Bone marrow (tissue), 2 donors: ENCODE results near the gene LHX2.

Source experiments
- DNase-seq, 2 donors: peaks; one replicate each; lab custom pipeline; 2025; lab: John Stamatoyannopoulos, UW

The LHX2 gene

DNA sequence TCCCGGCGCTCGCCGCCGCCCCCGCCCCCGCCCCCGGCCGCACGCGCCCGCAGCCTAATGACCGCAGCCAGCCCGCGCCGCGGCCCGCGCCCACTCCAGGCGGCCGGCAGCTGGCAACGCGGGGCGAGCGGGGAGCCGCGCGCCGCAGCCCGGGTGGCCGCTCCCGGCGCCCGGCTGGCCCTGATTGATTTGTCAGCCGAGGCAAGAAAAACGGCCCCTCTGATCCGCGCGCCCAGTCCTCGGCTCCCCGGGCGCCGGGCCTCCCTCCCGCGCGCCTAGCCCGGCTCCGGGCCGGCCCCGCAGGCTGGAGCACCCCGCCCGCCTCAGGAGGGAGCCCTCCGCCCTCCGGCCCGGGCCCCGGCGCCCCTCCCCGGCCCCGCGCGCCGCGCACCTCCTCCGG is 11.9 kb upstream of the LHX2 start:
- DNase-seq = no peak

DNA sequence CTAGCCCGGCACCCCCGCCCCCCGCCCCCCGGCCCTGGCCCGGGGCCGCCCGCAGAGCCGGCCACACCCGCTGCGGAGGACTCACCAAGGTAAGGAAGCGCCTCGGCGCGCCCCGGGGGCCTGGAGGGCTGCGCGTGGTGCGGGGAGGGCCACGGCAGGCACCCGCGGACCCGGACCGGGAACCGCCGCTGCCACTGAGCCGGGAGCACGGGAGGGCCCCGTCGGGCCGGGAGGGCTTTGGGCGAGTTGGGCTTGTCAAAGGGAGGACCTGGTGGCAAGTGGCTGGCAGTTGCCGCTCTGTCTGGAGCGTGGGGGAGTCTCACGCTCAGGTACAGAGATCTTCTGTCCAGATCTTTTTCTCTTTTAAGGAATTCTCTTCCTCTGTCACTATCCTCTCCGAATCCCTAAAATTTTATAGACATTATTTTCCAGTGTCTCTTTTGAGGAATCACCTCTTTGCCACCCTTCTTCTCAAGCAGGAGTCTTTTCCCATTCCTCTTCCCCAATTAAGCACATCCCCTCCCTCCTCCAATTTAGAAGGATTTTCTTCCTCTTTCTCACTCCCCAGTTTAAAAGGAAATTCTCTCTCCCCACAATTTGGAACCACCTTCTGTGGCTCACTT is 11.3 kb upstream of the LHX2 start:
- DNase-seq = no peak

DNA sequence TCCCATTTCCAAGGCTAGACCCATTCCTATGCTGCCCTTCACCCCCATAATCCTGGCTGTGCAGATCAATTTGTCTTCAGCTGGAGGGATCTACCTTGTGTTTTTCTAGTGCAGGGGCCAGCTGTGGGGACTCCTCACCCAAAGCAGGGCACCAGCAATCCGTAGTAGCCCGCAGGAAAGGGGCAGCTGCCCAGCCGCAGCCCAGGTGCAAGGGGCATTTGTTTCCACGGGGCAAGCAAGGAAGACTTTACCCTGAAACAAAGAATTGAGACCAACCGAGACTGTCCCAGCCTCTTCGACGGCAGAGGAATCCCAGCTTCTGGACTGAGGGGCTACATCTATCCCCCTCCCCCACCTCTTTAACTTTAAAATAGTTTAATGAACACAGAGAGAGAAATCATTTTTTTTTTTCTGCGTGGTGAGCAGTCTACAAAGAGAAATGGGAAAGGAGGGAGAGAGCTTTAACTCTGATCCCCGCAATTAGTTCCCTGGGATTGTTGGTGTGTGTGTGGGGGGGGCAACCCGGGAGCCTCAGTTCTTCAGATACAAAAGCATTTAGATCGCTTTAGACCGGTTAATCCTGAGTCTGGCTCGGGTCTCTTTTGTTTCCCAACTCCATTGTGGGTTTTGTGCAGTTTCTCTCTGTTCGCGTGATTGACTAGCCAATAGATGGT is 10.6 kb upstream of the LHX2 start:
- no peak for DNase-seq

DNA sequence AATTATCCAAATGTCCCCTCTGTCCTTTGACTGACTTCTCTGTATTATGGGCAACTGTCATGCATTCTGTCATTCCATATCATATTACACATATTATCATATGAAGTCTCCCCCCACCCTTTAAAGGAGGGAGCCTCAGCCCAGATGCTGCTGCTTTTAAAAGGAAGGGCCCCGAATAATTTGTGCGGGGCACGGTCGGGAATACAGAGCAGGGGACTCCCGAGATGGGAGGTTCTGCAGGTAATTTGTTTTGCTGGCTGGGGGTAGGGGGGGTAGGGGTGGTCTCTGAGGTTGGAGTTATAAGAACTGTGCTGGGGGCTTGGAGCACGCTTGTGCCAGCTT is 10.1 kb upstream of the LHX2 start:
- no peak for DNase-seq

DNA sequence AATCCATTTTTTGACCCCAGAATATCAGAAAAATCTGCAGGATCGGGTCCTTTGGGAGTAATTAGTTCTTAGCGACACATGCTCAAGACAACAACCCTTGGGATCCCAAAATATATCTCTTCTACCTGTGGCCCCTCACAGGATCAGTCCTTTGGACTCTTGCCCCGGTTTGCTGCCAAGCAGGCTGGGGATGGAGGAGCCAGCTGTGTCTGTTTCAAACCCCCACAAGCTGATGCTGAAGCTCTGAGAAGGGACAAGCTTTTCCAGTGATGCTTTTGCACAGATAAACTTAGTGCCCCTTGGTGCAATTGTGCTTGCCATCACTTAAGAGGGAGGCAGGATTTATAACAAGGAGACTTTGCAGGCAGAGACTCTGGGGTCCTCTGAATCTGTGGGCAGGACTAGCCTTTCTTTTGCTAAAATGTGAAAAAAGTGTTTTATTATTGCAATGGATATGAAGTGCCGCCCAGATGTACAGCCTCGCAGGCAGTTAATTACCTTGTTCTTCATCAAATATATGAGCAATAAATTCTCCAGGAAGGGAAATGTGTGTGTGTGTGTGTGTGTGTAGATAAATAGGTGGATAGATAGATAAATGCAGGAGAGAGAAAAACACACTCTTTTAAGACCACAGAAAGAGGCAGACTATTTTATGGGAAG is 9.6 kb upstream of the LHX2 start:
- no peak for DNase-seq

DNA sequence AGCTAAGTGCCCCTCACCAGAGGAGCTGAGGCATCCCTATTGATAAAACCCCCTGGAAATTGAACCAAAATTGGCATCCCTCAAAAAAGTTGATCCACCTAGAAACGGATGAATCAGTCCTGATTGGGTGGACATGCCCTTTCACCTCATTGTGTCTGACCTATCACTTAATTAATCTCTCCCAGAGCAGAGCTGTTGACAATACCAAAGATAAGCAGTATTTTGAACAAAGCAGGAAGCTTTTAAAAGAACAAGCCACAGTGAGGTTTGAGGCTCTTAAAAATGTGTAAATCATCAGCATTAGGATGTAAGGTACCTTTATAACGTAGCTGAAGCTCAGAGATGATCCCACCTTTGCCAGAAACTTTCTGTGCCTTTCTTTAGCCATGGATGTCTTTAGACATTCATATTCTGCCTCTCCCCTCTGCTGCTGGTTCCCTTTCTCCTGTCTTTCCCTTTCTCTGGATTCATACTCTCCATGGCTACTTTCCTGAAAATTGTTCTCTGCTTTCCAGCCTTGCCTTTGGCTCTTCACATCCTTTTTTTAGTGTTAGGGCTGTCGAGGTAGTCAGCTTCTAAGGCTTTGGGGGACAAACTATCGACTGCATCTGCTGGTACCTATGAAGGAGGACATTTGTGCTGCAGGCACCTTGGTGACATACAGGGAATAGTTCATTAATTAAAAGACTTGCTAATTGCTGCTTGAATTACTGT is 7.8 kb upstream of the LHX2 start:
- no peak for DNase-seq

DNA sequence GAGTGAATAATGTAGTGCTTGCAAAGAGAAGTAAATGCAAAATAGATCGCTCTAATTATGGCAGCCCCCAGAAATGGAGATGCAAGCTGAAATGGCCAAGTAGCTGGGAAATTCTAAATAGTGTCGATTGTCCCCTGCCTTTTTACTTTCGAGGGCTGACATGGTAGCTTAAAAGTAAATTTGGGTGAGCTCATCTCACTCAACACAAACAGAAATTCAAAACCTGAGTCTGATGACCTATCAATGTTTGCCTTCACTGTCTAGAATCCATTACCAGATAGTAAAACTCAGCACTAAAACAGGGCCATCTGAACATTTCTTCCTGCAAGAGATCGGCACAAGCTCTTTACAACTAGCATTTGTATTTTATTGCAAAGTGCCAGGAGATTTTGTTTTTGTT is 7.0 kb upstream of the LHX2 start:
- no peak for DNase-seq

DNA sequence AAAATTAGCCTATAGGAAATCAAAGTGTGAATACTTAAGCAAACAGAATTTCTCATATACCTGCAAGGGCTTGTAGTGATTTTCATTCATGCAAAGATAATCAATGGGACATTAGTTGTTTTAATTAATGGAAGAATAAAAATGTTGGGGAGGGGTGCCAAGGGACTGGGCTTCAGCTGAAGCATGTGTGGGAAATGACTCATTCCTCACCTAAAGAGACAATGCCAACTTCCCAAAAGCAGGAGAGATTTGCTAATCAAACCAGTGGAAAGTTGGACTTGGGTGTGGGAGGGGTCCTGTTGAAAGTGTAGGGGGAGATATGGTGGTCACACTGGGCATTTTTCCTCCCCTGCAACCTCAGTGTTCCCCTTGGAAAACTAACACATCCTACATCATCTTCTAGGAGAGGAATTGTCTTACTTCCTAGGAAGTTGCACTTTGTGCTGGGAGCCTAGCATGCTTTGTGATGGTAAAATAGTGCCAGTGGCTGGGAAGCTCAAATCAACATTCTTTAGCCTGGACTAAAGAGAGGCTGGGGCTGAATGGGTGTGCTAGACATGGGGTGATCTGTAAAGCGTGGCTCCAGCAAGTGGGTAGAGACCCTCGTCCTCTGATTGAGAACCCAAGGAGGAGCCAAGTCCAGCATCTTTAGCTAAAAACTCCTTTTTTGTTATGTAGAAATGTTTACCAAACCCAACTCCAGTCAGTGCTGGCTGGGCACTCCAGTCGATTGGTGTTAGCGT is 6.4 kb upstream of the LHX2 start:
- no peak for DNase-seq

DNA sequence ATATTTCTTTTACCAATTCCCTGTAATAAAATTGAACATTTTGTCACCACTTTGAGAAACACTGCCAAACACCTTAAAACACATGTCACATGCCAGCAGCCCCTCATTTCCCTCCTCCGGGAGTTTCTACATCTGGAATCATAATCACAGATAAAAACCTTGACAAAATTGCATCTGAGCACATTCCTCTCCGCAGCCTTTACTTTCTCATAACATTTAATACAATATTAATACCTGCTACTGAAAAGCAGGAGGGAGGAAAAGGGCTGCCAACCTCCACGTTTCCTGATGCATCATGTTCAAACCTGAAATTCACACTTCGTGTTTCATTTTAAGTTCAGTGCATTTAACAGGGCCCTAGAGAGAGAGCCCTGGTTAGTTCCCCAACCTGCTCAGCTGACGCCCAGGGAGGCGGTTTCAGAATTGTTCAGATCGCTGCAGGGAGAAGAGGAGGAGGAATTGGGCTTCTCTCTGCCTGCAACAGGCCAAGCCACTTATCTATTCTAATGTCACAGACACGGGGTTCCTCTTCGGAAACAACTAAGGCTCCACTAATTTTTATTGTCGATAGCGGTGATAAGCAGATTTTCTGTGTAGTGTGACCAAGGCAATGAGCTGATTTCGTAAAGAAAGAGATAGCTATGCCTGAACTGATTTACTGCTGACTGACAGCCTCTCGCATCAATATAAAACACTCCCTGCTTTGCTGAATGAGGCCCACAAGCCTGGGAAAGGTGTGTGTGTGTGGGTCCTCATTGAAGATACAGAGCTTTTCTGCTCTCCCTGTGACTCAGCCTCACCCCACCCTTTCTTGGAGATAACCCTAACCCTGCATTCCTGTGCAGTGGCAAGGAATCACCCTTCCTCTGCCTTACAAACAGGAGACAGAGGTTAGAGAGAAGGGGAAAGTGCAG is 4.9 kb upstream of the LHX2 start:
- no peak for DNase-seq

DNA sequence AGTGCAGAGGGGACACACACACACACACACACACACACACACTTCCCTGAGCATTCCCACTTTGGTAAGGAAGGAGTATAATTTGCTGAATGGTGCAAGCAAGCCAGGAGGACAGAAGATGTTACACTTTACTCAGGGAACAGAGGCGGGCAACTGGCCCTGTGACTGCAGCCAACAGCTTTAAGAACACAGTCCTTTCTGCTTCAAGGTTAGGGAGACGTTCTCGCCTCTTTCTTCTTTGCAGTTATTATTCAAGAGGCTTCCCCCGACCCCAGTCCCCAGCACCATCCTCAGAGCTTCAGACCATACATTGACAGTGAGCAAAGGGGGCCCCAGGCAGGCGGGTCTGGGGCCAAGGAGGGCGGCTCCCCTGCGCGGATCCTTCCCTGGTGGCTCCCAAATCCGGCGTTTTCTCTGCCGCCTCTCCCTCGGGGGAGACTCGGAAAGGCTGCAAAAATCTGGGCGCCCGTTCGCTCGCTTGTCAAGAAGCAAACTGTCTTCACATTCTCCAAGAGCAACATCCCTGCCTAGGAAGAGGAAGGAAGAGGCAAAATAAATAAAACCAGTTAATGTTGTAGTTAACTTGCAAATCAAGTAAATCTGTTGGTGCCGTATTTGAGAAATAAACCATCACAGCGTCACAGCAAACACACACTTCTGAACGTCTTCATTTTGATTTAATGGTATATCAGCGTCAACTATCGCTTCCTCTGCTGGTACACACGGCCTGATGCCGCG is 3.8 kb upstream of the LHX2 start:
- DNase-seq = no peak

DNA sequence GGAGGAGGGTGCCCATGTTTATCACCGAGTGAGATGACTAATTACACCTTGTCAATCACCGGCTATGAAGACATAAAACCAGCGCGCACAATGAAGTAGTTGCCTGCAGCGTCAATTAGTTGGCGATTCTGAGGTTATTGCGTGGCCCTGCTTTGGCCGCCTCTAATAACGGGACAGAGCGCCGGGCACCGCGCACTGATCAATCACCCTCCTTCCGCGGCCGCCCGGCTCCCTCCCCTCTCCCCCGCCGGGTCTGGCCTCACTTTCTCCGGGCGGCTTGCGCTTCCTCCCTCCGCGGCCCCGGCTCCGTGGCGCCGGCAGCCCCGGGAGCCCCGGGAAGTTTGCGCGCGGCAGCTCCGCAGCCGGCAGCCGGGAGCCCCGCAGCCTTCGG is 3.3 kb upstream of the LHX2 start:
- DNase-seq = no peak

DNA sequence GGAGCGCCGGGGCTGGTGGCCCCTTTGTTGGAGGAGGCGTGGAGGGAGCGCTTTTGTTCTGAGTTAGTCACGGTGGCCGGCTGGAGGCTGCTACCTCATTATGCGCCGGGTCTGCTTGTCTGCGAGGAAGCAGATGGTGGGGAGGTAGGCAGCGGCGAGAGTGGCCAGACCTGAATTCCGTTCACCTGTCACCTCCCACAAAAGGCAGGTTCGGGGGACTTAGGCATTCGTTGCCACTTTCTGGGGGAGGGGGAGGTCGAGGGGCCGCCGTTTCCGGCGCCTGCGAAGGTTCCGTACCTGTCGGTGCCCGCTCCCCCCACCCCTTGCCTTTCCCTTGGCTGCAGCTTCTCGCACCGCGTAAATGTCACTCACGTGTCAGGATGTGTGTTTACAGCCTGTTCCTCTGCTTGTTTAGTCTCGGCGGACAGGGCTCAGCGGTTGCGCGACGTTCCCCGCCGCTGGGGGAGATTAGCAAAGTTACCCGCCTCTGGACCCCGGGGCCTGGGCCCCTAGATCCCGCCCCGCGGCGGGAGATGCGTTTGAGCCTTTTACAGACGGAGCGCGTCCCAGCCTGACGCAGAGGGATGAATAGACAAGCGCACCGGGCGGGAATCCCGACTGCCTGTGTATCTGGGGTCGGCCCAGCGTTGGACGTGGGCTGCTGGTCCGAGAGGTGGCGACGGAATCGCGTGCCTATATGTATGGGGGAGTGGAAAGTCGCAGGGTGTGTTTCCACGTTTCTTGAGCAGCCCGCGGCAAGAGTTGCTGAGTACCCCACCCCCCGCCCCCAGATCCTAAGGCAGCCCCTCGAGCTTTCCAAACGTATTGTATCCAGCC is 2.7 kb upstream of the LHX2 start:
- no peak for DNase-seq

DNA sequence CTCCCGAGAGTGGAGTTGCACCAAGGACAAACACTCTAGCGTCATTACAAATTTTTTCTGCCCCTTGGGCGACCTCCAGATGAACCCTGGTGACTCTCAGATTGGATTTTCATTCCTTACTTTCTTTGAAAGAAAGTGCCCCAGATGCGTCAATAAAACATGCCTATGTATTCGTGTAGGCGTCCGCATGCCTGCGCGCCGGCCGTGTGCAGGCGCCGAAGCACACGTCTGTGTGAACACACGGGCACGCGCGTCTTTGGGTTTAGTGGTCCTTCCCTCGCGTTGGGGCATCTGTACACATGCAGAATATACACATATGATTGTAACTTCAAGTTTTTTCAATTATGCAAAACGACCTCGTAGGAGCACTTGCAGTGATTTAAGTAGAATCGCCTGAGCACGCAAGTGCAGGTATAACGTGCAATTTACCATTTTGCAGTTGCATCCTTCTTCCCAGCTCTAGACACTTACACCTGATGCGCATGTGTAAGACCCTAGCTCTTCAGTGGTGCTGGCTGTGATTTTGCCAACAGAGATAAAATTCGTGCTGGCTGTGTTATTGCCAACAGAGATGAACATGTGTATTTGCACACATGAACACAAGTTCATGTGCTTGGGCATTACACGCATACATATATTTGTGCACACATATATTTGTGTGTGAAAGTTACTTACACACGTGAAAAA is 1.9 kb upstream of the LHX2 start:
- no peak for DNase-seq

DNA sequence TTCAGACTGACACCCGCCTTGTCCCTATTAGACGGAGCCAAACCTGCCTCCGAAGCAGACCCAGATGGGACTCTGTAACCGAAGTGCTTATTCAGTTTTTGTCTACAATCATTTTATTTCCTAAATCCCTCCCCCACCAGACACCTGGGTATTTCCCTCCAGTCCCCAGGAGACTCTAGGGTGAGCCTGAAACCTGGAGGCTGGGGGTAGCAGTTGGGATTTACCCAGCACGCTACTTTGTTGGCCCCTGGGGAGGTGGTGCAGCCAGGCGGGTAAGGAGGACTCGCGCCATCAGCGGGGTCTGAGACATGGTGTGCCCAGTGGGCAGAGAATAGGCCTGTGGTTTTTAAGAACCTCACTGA is 1.3 kb upstream of the LHX2 start:
- no peak for DNase-seq

DNA sequence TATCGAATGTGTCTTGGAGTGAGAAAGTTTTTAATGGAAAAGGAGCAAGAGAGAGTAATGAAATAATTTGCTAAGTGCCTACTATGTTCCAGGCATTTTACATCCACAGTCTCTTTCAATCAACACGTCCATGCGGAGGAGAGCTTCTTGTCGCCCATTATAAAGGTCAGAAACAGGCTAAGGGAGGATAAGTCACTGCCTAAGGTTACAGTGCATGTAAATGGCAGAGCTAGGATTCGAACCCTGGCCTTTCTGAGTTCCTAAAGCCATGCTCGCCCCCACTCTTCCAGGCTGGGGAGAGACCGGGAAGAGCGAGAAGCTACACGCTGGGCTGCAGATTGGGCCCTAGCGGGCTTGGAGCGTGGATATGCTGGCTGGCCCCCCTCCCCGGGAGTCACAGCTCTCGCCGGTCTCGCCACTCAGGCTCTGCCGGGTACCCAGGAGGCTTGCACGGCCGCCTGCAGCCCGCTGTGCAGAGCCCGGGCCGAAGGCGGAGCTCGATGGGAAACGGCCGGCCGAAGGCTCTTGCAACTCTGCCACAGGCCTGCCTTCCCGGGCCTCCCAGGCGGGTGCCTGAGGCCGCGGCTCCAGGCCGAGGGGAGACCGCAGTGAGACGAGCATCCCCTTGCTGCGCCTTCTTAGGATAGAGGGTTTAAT is 775 bp upstream of the LHX2 start:
- no peak for DNase-seq

DNA sequence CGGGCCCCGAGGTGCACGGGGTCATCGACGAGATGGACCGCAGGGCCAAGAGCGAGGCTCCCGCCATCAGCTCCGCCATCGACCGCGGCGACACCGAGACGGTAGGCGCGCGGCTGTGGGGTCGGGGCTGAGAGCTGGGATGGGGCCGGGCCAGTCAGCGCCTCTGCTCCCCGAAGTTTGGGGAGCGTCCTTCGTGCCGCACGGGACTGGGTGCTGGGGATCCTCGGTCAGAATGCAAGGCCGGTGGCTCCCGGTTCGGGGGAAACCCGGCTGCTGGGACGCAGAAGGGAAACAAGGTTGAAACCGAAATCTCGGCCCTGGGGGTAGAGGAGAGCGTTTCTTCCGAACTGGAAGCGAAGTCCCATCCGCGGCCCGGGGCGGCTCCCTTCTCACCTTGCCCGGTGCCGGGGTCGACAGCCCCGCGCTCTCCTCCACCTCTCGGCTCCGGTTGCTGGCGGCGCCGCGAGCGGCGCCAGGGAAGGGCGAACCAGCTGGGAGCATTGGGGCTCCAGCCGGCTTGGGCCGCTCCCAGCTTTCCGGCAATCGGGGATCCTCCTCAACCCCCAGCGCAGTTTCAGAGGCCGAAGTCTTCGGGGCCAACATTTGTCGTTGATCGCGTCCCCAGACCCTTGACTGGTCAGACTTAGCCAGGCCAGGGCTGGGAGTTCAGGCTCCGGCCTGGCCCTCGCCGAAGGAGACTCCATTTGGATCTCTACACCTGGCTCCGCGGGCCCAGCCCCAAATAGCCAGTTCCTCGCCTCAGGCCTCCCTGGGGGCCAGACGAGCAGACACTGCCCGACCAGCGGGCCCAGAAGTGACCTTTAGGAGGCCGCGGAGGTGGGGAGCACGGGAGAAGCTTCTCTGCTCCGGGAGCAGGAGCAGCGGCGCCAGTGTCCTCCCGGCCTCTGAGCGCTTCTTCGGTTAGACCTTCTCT is 1.1 kb downstream of the LHX2 start:
- DNase-seq = no peak
